ENCODE data around the gene IKZF4.

DNA sequence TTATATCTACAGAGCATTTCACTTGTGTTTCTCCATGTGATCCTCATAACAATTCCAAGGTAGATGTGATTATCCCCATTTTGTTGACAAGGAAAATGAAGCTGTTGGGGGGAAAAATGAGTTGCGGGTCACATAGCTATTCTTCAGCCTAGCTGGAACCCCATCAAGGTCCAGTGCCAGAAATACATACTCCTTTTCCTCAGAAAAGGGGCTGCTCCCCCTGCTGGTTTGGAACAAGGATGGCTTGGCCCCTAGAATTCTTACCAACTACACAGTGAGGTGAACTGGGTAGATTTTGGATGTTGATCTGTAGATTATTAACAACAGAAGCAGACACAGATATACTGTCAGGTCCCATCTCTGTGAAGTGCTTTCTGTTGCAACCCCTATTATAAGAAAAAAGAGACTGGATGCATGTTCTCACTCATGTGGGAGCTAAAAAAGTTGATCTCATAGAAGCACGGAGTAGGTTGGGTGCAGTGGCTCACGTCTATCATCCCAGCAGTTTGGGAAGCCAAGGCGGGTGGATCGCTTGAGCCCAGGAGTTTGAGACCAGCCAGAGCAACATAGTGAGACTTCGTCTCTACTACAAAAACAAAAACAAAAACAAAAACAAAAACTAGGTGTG lies 8.9 kb downstream of the IKZF4 start:
- TF ChIP-seq, protein P1, sequence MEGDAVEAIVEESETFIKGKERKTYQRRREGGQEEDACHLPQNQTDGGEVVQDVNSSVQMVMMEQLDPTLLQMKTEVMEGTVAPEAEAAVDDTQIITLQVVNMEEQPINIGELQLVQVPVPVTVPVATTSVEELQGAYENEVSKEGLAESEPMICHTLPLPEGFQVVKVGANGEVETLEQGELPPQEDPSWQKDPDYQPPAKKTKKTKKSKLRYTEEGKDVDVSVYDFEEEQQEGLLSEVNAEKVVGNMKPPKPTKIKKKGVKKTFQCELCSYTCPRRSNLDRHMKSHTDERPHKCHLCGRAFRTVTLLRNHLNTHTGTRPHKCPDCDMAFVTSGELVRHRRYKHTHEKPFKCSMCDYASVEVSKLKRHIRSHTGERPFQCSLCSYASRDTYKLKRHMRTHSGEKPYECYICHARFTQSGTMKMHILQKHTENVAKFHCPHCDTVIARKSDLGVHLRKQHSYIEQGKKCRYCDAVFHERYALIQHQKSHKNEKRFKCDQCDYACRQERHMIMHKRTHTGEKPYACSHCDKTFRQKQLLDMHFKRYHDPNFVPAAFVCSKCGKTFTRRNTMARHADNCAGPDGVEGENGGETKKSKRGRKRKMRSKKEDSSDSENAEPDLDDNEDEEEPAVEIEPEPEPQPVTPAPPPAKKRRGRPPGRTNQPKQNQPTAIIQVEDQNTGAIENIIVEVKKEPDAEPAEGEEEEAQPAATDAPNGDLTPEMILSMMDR (IDR thresholded peaks at IDR 0.05), result peak; percentile 61 to 75 (median 73)
- TF ChIP-seq POLR2A (IDR thresholded peaks at IDR 0.05), result no peak
